Pons (tissue), 1 donor: ENCODE results near the gene UPF3A.
"Not testable (repeated sequence)": the region's sequence is repeated elsewhere in the genome, so short reads cannot be mapped to it uniquely, and the experiment has no call there.

ENCODE experiments used
- DNase-seq: peaks from one replicate; pipeline ENCODE4 v3.0.0-alpha.2; 2016; ENCODE audit warnings: low spot score

The UPF3A gene

DNA sequence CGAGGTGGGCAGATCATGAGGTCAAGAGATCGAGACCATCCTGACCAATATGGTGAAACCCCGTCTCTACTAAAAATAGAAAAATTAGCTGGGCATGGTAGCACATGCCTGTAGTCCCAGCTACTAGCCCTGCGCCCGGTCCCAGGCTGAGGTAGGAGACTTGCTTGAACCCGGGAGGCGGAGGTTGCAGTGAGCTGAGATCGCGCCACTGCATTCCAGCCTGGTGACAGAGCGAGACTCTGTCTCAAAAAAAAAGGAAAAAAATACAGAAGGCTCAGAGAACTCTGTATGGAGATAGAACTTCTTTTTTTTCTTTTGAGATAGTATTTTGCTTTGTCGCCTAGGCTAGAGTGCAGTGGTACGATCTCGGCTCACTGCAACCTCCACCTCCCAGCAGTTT, 17.1 kb upstream of the UPF3A start:
- DNase-seq, result not testable (repeated sequence)

DNA sequence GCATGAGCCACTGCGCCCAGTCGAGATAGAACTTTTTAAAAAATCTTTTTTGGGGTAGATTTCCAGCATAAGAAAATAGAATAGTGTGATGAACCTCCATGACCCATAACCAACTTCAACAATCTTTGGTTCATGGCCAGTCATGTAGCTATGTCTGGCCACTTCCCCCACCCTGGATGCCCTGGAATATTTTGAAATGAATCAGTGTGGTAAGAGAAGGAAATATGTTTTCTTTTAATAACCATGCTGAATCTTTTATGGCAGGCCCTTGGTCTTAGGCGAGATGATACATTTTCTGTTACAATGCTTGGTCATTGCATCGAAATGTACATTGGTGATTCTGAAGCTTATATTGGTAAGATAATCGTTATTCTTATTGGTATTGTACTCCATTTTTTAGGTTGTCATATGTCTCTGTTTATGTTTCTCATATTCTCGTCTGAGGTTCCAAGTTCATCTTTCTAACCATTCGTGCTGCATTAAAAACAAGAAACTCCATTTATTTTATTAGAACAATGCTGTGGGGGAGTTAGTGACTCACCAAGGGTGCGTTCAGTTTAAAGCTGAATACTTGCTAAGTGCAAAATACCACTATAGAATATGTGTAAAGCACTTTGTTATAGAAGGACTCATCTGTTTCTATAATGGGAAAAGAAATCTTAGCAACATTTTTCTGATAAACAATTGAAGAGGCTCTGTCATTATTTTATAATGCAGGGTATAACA, 16.4 kb upstream of the UPF3A start:
- DNase-seq, result no peak

DNA sequence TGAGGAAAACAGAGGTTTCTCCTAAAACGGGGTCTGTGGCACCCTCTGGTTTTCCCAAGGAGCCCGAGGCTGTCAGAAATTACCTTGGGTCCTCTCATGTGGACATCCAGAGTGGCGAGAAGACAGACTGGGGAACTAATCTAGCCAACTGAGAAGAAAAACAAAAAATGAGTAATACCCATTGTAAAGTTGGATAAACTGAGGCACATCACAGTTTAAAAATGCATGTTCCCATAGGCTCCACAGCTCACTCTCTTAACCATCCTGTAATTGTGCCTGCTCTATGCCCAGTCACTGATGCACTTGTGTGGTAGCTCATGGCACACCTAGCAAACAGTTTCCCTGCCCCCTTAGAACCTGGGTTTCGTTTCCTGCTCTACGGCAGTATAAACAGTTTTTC, 15.2 kb upstream of the UPF3A start:
- no peak for DNase-seq

DNA sequence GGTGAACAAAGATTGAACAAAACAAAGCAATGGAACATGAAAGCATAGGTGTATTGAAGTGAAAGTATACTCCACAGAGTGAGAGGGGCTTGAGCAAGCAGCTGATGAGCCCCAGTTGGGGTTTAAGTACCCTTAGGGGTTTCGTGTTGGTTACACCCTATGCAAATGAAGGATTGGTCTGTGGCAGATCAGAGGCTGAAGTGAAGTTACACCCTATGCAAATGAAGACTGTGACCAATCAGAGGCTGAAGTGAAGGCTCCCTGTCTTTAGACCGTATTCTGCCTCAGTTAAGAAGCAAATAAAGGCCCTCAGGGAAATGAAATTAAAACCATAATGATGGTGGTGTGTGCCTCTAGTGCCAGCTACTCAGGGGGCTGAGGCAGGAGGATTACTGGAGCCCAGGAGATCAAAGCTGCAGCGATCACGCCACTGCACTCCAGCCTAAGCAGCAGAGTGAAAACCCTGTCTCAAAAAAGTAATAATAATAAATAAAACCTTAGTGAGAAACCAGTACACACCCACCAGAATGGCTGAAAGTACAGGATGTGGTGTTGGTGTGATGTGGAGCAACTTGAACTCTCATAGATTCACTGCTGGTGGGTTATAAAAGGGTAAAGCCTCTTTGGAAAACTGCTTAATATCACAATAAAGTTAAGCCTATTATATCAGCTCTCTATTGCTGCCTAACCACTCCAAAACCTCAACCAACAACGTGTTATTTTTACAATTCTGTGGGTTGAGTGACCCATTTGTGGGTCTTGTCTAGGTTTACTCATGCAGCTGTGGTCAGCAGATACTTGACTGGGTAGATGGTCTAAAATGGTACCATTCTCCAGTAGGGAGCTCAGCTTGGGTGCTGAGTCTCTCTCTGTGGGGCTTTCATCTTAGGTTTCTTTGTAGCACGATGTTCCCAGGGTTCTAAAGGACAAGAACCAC, 12.8 kb upstream of the UPF3A start:
- no peak for DNase-seq

DNA sequence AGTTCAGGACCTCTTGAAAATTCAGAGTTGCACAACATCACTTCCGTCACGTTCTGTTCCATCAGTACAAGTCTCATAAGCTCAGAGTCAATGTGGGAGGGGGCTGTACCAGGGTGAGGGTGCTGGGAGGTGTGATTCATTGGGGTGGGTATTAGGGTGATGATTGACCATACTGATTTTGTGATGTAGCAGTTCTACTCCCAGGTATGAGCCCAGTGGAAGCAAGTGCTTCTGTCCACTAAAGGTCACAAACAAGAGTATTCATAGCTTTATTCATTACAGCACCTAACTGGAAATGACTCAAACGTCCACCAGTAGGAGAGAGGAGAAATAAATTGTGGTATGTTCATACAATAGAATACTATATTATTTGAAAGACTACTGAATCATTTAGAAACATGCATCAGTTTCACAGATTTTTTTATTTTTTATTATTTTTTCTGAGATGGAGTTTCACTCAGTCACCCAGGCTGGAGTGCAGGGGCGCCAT, 12.1 kb upstream of the UPF3A start:
- DNase-seq, result no peak

- DNase-seq, result no peak
These were observed 8.4 kb upstream of the UPF3A start for GRCh38 chr13:114272977-114273376.

DNA sequence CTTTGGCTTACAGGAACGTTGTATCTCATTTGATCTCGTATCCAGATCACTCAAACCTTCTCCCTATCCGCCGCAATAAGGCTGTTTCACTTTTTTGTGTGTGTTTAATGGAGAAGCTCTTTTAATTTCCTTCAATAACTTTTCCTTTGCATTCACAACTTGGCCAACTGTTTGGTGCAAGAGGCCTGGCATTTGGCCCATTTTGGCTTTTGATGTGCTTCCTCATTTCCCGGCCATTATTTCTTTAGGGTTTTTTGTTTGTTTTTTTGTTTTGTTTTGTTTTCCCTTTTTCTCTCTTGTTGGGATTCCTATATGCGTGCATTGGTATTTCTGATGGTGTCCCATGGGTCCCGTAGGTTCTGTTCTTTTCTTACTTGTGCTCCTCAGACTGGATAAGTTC, 6.1 kb upstream of the UPF3A start:
- peak; percentile 25 for DNase-seq

GRCh38 chr13:114279146-114279545, 2.3 kb upstream of the UPF3A start:
- DNase-seq, result no peak

DNA sequence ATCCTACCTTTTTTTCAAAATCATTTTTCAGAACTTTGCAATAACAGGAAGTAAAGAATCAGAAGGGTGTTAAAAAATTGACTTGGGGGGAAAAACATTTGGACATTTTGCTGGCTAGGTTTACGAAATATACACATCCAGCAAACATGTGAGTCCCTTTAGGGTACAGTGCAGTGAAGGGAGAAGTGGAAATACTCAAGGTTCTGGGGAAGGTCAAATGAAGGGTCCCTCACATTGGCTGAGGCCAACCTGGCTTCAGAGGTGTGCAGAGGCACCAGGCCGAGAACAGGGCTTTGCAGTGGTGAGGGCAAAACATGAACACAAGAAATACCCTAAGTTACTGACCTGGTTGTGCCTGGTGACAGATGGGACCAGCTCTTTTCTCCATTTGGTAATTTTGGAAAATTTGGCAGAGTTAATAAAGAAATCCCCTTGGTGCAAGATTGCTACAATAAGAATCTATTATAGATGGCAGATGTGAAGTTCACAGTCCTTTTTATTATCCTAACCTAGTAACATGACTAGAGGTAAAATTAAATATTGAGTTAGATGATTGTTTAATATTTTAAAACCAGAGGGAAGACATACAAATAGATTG, 1.5 kb upstream of the UPF3A start:
- DNase-seq, result no peak

GRCh38 chr13:114282041-114282670, 755 bp downstream of the UPF3A start:
- DNase-seq, result peak; percentile 66

- DNase-seq, result no peak
These were observed 2.2 kb downstream of the UPF3A start for GRCh38 chr13:114283576-114283975.

GRCh38 chr13:114284680-114285079, 3.3 kb downstream of the UPF3A start:
- DNase-seq, result no peak

GRCh38 chr13:114285166-114285808, 3.9 kb downstream of the UPF3A start:
- peak; percentile 40 for DNase-seq

- DNase-seq, result no peak
These were observed 5.4 kb downstream of the UPF3A start for GRCh38 chr13:114286808-114287207.

- no peak for DNase-seq
These were observed 6.8 kb downstream of the UPF3A start for GRCh38 chr13:114288157-114288591.

- no peak for DNase-seq
These were observed 15.0 kb downstream of the UPF3A start for GRCh38 chr13:114296448-114296847.

- no peak for DNase-seq
These were observed 15.5 kb downstream of the UPF3A start for GRCh38 chr13:114296902-114297301.

DNA sequence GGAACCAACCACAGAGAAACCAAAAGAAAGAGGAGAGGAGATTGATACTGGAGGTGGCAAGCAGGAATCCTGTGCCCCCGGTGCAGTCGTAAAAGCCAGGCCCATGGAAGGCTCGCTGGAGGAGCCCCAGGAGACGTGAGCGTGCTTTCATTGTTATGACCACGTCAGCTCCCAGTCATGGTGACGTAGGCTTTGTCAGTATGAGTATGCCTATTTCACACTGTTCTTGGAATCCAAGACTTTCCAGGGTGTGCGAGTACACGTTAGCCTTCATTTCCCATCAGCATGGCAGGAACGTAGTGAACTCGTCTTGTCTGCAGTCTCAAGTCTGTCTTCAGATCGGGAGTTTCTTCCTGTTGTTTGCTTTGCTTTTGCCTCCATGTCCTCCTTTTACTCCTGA, 17.5 kb downstream of the UPF3A start:
- no peak for DNase-seq

GRCh38 chr13:114299604-114300305, 18.4 kb downstream of the UPF3A start:
- no peak for DNase-seq

GRCh38 chr13:114303700-114304327, 22.4 kb downstream of the UPF3A start:
- DNase-seq, result no peak
